Nephron progenitor cell (in vitro differentiated cells): ENCODE results near the gene CAPN2.

Experiments used
- DNase-seq: peaks from one replicate; pipeline ENCODE4 v3.0.0; 2021
- H3K27ac Mint-ChIP-seq: 2 replicates; pipeline ENCODE4 v1.8.0; 2021; ENCODE audit warnings: mild to moderate bottlenecking, moderate library complexity, mixed read lengths
- H3K27me3 Mint-ChIP-seq: 2 replicates; pipeline ENCODE4 v1.8.0; 2021; ENCODE audit warnings: mild to moderate bottlenecking, low read depth, mixed read lengths; ENCODE audit not compliant: poor library complexity
- H3K36me3 Mint-ChIP-seq: 2 replicates; pipeline ENCODE4 v1.8.0; 2021; ENCODE audit warnings: low read depth, mixed read lengths
- H3K4me1 Mint-ChIP-seq: 2 replicates; pipeline ENCODE4 v1.8.0; 2021; ENCODE audit warnings: mixed read lengths
- H3K4me3 Mint-ChIP-seq: 2 replicates; pipeline ENCODE4 v1.8.0; 2021; ENCODE audit warnings: mild to moderate bottlenecking, moderate library complexity, mixed read lengths
- H3K9me3 Mint-ChIP-seq: 2 replicates; pipeline ENCODE4 v1.8.0; 2021; ENCODE audit warnings: mild to moderate bottlenecking, moderate library complexity, mixed read lengths
- TF ChIP-seq, protein P1 (sequence below): fragments of 200-600 bp; sonication (generic); IDR thresholded peaks from 2 replicates; pipeline ENCODE4 v1.5.0; 2021; ENCODE audit warnings: antibody characterized with exemption

The CAPN2 gene

DNA sequence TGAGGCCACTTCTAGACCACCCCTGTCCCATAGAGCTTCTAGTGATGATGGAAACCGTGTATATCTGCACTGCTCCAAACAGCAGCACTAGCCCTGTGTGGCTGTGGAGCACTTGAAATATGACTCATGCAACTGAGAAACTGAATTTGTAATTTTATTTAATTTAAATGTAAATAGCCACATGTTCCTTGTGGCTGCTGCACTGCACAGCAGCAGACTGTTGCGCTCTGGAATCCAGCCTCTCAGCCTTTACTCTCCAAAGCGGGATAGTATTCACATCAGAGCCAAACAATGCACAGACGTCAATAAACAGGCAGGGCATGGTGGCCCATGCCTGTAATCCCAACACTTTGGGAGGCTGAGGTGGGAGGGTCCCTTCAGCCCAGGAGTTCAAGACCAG lies 12.0 kb downstream of the CAPN2 start:
- peaks cover 58% of the 10 kb centered on the region for H3K36me3 Mint-ChIP-seq
- H3K4me1 Mint-ChIP-seq: peaks cover 37% of the 10 kb centered on the region
- no peak for DNase-seq
- peaks cover 5% of the 10 kb centered on the region for H3K27me3 Mint-ChIP-seq
- TF ChIP-seq, protein P1, sequence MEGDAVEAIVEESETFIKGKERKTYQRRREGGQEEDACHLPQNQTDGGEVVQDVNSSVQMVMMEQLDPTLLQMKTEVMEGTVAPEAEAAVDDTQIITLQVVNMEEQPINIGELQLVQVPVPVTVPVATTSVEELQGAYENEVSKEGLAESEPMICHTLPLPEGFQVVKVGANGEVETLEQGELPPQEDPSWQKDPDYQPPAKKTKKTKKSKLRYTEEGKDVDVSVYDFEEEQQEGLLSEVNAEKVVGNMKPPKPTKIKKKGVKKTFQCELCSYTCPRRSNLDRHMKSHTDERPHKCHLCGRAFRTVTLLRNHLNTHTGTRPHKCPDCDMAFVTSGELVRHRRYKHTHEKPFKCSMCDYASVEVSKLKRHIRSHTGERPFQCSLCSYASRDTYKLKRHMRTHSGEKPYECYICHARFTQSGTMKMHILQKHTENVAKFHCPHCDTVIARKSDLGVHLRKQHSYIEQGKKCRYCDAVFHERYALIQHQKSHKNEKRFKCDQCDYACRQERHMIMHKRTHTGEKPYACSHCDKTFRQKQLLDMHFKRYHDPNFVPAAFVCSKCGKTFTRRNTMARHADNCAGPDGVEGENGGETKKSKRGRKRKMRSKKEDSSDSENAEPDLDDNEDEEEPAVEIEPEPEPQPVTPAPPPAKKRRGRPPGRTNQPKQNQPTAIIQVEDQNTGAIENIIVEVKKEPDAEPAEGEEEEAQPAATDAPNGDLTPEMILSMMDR: no peak
- H3K27ac Mint-ChIP-seq: no peak overlapping the region
- no peak overlapping the region for H3K4me3 Mint-ChIP-seq
- H3K9me3 Mint-ChIP-seq: no peaks in the 10 kb centered on the region

DNA sequence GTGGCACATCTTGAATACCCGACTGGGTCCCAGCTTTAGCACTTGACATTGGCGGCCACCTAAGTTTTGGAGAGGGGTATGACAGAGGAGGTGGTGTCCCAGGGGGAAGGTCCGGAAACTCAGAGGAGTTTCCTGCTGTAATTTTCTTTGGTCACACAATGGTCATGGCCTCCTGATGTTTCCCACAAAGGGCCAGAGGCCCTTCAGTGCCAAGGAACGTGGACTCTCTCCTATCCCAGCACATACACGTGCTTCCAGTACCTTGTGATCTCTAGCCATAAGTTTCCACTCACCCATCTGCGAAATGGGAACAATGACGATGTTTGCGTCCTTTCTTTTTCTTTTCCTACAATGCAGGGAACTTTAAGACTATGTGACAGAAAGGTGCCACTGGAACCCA lies 13.2 kb downstream of the CAPN2 start:
- H3K27me3 Mint-ChIP-seq: peaks cover 2% of the 10 kb centered on the region
- H3K27ac Mint-ChIP-seq: peak overlapping the region; percentile 90
- peaks cover 37% of the 10 kb centered on the region for H3K4me1 Mint-ChIP-seq
- DNase-seq: no peak
- H3K9me3 Mint-ChIP-seq: no peaks in the 10 kb centered on the region
- H3K4me3 Mint-ChIP-seq: no peak overlapping the region
- TF ChIP-seq, protein P1: no peak
- peaks cover 64% of the 10 kb centered on the region for H3K36me3 Mint-ChIP-seq

DNA sequence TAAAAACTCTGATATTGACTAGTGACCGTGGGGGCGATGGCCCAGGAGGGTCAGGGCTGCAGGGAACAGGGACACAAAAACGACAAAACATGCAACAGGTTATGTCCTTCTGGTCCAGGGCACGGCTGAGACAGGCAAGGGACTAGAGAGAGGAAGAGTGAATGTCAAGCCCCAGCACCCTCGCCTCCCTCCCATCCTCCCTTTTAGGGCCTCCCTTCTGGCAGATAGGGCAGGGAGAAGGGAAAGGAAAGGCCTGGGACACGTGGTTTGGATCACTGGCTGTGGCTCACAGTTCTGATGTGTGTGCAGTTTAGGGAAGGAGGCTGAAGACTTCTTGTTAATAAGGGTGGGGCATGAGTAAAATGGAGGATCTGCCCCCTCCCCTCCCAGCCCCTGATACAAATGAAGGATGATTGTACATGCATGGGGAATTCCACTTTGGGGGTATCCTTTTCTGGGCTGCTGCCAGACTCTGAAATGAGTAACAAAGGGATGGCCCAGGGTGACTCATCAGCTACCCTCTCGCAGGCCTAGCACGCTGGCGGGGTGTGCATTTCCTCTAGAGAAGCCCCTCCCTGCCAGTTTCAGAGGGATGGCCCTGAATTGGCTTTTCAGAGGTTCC lies 14.2 kb downstream of the CAPN2 start:
- H3K9me3 Mint-ChIP-seq: no peaks in the 10 kb centered on the region
- H3K27me3 Mint-ChIP-seq: peaks cover 2% of the 10 kb centered on the region
- TF ChIP-seq, protein P1: no peak
- peak overlapping the region; percentile 90 for H3K27ac Mint-ChIP-seq
- peak overlapping the region; percentile 36 for H3K4me3 Mint-ChIP-seq
- H3K36me3 Mint-ChIP-seq: peaks cover 63% of the 10 kb centered on the region
- DNase-seq: no peak
- peaks cover 46% of the 10 kb centered on the region for H3K4me1 Mint-ChIP-seq

DNA sequence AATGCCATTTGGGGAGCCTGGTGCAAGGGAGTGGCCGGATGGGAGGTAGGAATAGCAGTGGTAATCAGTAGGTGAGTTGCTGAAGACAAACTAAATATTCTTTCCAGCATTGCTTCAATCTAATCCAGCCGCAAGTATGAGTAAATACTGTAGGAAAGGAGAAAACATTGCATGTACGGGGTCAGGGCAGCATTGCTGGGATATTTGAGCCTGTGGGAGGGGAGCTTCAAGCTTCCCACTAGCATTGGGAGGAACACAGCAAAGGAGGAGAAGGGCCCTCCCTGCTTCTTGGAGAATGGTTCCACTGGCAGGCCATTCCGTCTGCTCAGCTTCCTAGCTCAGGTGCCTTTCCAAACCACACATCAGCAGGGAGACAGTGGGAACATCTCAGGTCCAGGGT lies 15.2 kb downstream of the CAPN2 start:
- Mint-ChIP-seq H3K9me3 (no peaks in the 10 kb centered on the region), H3K36me3 (peaks cover 62% of the 10 kb centered on the region), H3K4me1 (peaks cover 57% of the 10 kb centered on the region), H3K27me3 (no peaks in the 10 kb centered on the region), H3K27ac (peak overlapping the region; percentile 11), H3K4me3 (no peak overlapping the region)
- DNase-seq: no peak
- TF ChIP-seq, protein P1: no peak

DNA sequence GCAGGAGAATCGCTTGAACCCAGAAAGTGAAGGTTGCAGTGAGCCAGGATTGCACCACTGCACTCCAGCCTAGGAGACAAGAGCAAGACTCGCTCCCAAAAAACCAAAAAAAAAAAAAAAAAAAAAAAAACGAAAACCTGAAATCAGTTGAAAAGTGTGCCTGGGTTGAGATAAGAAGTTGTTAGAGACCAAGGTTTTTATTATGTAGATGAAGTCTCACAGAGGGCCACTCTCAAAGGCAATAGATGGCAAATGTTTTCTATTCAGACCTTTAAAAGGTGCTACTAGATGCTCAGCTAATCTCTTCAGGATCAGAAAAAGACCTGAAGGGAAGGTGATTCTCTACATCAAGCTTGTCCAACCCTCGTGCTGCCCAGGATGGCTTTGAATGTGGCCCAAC lies 17.6 kb downstream of the CAPN2 start:
- H3K4me3 Mint-ChIP-seq: no peak overlapping the region
- TF ChIP-seq, protein P1: no peak
- H3K36me3 Mint-ChIP-seq: peaks cover 48% of the 10 kb centered on the region
- H3K4me1 Mint-ChIP-seq: peaks cover 77% of the 10 kb centered on the region
- no peak overlapping the region for H3K27ac Mint-ChIP-seq
- no peaks in the 10 kb centered on the region for H3K27me3 Mint-ChIP-seq
- DNase-seq: no peak
- H3K9me3 Mint-ChIP-seq: no peaks in the 10 kb centered on the region

- no peak for DNase-seq
- Mint-ChIP-seq H3K4me1 (peaks cover 72% of the 10 kb centered on the region), H3K9me3 (no peaks in the 10 kb centered on the region), H3K36me3 (peaks cover 48% of the 10 kb centered on the region), H3K27ac (no peak overlapping the region), H3K4me3 (no peak overlapping the region), H3K27me3 (no peaks in the 10 kb centered on the region)
- TF ChIP-seq, protein P1: no peak
These were observed 18.3 kb downstream of the CAPN2 start for GRCh38 chr1:223730479-223731132.
